ENCODE measurements around the gene CDON.

- TF ChIP-seq CTCF (IDR thresholded peaks at IDR 0.05; ENCODE audit: low read depth, low read length, poor library complexity, severe bottlenecking) (no peak), EZH2phosphoT487 (IDR thresholded peaks at IDR 0.05; ENCODE audit: borderline replicate concordance, low read length) (no peak)
Observed at GRCh38 chr11:125994509-125994908, 68.2 kb downstream of the CDON start.

Measured in DOHH2 (cell line).